Type B pancreatic cell (in vitro differentiated cells): Measurements from ENCODE around the gene PRKCZ. TPM values are rescaled to one million over a fixed set of nuclear protein-coding genes. Genes with fewer than 3 reads are reported as not detected.

ENCODE experiments used
- DNase-seq: peaks from one replicate; pipeline ENCODE4 v3.0.0; 2021; ENCODE audit warnings: mixed read lengths; ENCODE audit not compliant: unreplicated experiment; ENCODE audit errors: extremely low spot score
- H3K27ac Mint-ChIP-seq: 2 replicates; pipeline ENCODE4 v1.8.0; 2021; ENCODE audit warnings: mild to moderate bottlenecking, mixed read lengths
- H3K27me3 Mint-ChIP-seq: 2 replicates; pipeline ENCODE4 v1.8.0; 2021; ENCODE audit warnings: mixed read lengths
- H3K36me3 Mint-ChIP-seq: 2 replicates; pipeline ENCODE4 v1.8.0; 2021; ENCODE audit warnings: mixed read lengths
- H3K4me1 Mint-ChIP-seq: one replicate; pipeline ENCODE4 v1.8.0; 2021; ENCODE audit warnings: mixed read lengths; ENCODE audit not compliant: unreplicated experiment
- H3K4me3 Mint-ChIP-seq: 2 replicates; pipeline ENCODE4 v1.8.0; 2021; ENCODE audit warnings: mild to moderate bottlenecking, mixed read lengths
- H3K9me3 Mint-ChIP-seq: 2 replicates; pipeline ENCODE4 v1.8.0; 2021; ENCODE audit warnings: mixed read lengths
- total RNA-seq: library from RNA; stranded (reverse); gene quantifications from 2 replicates; pipeline ENCODE4 v1.2.1, GENCODE V29; 2021; ENCODE audit warnings: low replicate concordance
- TF ChIP-seq, protein P1 (sequence below): fragments of 200-600 bp; sonication (generic); conservative IDR thresholded peaks from 2 replicates; pipeline ENCODE4 v1.5.0; 2021; ENCODE audit warnings: antibody characterized with exemption, mild to moderate bottlenecking

Gene PRKCZ
- total RNA-seq, 1 donor from 2014 or later: 33.2 TPM

GRCh38 chr1:2086446-2087078 is 36.4 kb downstream of the PRKCZ start:
- Mint-ChIP-seq H3K27me3 (no peaks in the 10 kb centered on the region), H3K36me3 (no peaks in the 10 kb centered on the region), H3K4me1 (peaks cover 12% of the 10 kb centered on the region), H3K9me3 (no peaks in the 10 kb centered on the region), H3K4me3 (no peak overlapping the region), H3K27ac (no peak overlapping the region)
- TF ChIP-seq, protein P1, sequence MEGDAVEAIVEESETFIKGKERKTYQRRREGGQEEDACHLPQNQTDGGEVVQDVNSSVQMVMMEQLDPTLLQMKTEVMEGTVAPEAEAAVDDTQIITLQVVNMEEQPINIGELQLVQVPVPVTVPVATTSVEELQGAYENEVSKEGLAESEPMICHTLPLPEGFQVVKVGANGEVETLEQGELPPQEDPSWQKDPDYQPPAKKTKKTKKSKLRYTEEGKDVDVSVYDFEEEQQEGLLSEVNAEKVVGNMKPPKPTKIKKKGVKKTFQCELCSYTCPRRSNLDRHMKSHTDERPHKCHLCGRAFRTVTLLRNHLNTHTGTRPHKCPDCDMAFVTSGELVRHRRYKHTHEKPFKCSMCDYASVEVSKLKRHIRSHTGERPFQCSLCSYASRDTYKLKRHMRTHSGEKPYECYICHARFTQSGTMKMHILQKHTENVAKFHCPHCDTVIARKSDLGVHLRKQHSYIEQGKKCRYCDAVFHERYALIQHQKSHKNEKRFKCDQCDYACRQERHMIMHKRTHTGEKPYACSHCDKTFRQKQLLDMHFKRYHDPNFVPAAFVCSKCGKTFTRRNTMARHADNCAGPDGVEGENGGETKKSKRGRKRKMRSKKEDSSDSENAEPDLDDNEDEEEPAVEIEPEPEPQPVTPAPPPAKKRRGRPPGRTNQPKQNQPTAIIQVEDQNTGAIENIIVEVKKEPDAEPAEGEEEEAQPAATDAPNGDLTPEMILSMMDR: no peak
- no peak for DNase-seq

GRCh38 chr1:2087766-2088165 is 37.6 kb downstream of the PRKCZ start:
- no peaks in the 10 kb centered on the region for H3K36me3 Mint-ChIP-seq
- no peak for DNase-seq
- H3K9me3 Mint-ChIP-seq: no peaks in the 10 kb centered on the region
- no peak overlapping the region for H3K27ac Mint-ChIP-seq
- no peaks in the 10 kb centered on the region for H3K27me3 Mint-ChIP-seq
- H3K4me3 Mint-ChIP-seq: no peak overlapping the region
- TF ChIP-seq, protein P1: no peak
- peaks cover 12% of the 10 kb centered on the region for H3K4me1 Mint-ChIP-seq

GRCh38 chr1:2088458-2088857 is 38.2 kb downstream of the PRKCZ start:
- H3K9me3 Mint-ChIP-seq: no peaks in the 10 kb centered on the region
- peaks cover 12% of the 10 kb centered on the region for H3K4me1 Mint-ChIP-seq
- TF ChIP-seq, protein P1: no peak
- no peak overlapping the region for H3K27ac Mint-ChIP-seq
- no peak for DNase-seq
- H3K27me3 Mint-ChIP-seq: no peaks in the 10 kb centered on the region
- H3K4me3 Mint-ChIP-seq: no peak overlapping the region
- no peaks in the 10 kb centered on the region for H3K36me3 Mint-ChIP-seq

GRCh38 chr1:2089051-2089450 is 38.8 kb downstream of the PRKCZ start:
- no peak overlapping the region for H3K4me3 Mint-ChIP-seq
- no peak for DNase-seq
- H3K4me1 Mint-ChIP-seq: peaks cover 12% of the 10 kb centered on the region
- H3K9me3 Mint-ChIP-seq: no peaks in the 10 kb centered on the region
- no peaks in the 10 kb centered on the region for H3K36me3 Mint-ChIP-seq
- no peak overlapping the region for H3K27ac Mint-ChIP-seq
- no peaks in the 10 kb centered on the region for H3K27me3 Mint-ChIP-seq
- TF ChIP-seq, protein P1: no peak

DNA sequence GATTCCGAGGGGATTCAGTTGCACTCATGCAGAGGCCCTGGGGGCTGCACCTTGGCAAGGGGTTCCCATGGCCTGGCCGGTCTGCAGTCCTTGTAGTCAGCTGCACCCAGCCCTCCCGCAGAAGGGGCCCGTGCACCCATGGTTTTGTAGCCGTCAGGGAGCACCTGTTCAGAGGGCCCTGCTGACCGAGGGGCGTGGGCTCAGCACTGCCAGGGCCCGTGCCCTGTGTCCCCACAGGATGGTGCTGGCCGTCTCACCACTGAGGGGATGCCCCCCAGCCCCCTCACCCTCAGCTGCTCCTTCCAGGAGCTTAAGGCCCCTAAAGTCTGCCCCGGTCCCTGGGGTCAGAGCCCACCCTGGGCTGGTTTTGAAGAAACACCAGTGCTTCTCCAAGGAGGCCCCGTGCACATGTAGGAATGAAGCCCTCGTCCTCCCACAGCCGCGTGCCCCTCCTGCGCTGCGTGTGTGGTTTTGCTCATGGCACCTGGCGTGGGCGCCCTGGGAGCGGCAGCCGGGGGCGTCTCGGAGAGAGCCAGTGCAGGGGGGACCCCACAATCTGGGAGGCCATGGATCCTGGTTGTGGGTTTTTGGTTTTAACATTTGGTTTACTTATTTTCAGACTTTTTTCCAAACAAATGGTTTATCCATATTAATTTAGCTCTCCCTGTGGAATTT is 40.1 kb downstream of the PRKCZ start:
- H3K4me1 Mint-ChIP-seq: peaks cover 12% of the 10 kb centered on the region
- TF ChIP-seq, protein P1: no peak
- no peaks in the 10 kb centered on the region for H3K27me3 Mint-ChIP-seq
- H3K9me3 Mint-ChIP-seq: no peaks in the 10 kb centered on the region
- H3K36me3 Mint-ChIP-seq: no peaks in the 10 kb centered on the region
- H3K27ac Mint-ChIP-seq: no peak overlapping the region
- H3K4me3 Mint-ChIP-seq: no peak overlapping the region
- DNase-seq: no peak
